ENCODE measurements around the gene POC1B.

The POC1B gene

GRCh38 chr12:89497005-89497404, 28.8 kb downstream of the POC1B start:
- no peaks in the 10 kb centered on the region for H3K36me3 ChIP-seq (ENCODE audit: insufficient read depth)
- H3K9ac ChIP-seq: no peak overlapping the region
- TF ChIP-seq CTCF (conservative IDR thresholded peaks at IDR 0.05; ENCODE audit: low read depth, low read length): no peak

DNA sequence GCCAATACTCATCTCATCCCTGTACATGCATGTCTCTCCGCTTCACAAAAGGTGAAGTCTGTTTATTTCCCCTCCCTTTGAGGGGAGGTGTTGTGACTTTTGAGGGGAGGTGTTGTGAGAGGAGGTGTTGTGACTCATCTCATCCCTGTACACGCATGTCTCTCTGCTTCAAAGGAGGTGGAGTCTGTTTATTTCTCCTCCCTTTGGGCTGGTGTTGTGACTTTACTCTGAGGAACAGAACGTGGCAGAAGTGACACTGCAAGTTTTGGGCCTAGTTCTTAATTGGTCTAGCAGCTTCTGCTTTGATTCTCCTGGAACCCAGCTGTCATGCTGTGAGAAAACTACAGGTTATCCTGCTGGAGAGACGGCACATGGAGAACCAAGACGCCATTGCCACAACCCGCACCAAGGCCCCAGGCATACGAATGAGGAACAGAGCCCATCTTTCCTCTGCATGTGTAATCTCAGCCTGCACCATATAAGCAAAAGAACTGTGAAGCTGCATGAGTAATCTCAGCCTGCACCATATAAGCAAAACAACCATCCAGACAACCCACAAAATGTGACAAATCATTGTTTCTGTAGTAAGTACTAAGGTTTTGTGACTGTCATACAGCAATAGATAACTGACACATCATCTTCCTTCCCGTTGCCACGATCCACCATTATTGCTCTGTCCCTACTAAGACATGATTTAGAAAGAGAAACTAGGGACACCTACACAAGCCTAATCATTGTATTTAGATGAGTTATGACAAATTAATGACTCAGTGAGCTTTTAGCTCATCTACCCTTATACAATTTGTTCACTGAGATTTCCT, 31.2 kb downstream of the POC1B start:
- Histone ChIP-seq H3K27ac (no peak overlapping the region), H3K4me3 (IDR thresholded peaks at IDR 0.05; ENCODE audit: insufficient read depth, low read depth, low read length) (no peak overlapping the region)

More at GRCh38 chr12:89497005-89497404, 28.8 kb downstream of the POC1B start:
- no peaks in the 10 kb centered on the region for H3K4me1 ChIP-seq (ENCODE audit: low read depth, poor library complexity, severe bottlenecking)
- no peaks in the 10 kb centered on the region for H3K27me3 ChIP-seq (ENCODE audit: insufficient read depth, low read depth)
- no peaks in the 10 kb centered on the region for H4K20me1 ChIP-seq (ENCODE audit: insufficient read depth)
- H3K79me2 ChIP-seq (ENCODE audit: insufficient read depth, low read depth): no peaks in the 10 kb centered on the region
- H3K27ac ChIP-seq: no peak overlapping the region
- H3K4me2 ChIP-seq: no peak overlapping the region
- no peak overlapping the region for H3K4me3 ChIP-seq (IDR thresholded peaks at IDR 0.05; ENCODE audit: insufficient read depth, low read depth, low read length)
- no peak overlapping the region for H2AFZ ChIP-seq (ENCODE audit: low read depth)

DNA sequence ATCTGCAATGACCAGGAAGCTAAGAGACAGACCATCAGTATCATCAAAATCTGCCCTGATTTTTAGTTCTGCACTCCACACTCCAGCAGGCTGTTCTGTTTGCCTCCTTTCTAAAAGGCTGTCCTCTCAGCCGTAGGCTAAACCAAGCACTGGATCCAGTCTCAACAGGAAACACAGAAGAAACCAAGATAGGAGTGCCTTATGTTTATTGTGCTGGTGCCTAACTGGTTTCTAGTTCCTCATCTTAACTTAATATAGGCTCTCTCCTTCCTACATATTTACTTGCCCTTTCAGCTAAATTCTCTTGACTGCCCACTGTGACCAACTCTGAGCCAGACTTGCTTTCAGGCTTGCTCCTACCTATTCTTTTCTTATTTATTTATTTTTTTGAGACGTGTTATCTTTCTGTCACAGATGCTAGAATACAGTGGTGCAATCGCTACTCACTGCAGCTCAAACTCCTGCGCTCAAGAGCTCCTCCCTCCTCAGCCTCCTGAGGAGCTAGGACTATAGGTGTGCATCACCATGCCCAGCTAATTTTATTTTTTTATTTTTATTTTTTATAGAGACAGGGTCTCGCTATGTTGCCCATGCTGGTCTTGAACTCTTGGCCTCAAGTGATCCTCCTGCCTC, 32.1 kb downstream of the POC1B start:
- Histone ChIP-seq H3K27me3 (ENCODE audit: insufficient read depth, low read depth) (no peaks in the 10 kb centered on the region), H3K27ac (no peak overlapping the region), H3K79me2 (ENCODE audit: insufficient read depth, low read depth) (no peaks in the 10 kb centered on the region), H3K36me3 (ENCODE audit: insufficient read depth) (no peaks in the 10 kb centered on the region), H3K4me1 (ENCODE audit: low read depth, poor library complexity, severe bottlenecking) (no peaks in the 10 kb centered on the region), H3K4me3 (IDR thresholded peaks at IDR 0.05; ENCODE audit: insufficient read depth, low read depth, low read length) (no peak overlapping the region), H3K9ac (no peak overlapping the region), H4K20me1 (ENCODE audit: insufficient read depth) (no peaks in the 10 kb centered on the region), H2AFZ (ENCODE audit: low read depth) (no peak overlapping the region), H3K4me2 (no peak overlapping the region)
- no peak for TF ChIP-seq CTCF (conservative IDR thresholded peaks at IDR 0.05; ENCODE audit: low read depth, low read length)

More for the DNA sequence above, 31.2 kb downstream of the POC1B start:
- Histone ChIP-seq H3K4me2 (no peak overlapping the region), H2AFZ (ENCODE audit: low read depth) (no peak overlapping the region), H3K36me3 (ENCODE audit: insufficient read depth) (no peaks in the 10 kb centered on the region), H3K9ac (no peak overlapping the region), H4K20me1 (ENCODE audit: insufficient read depth) (no peaks in the 10 kb centered on the region), H3K4me1 (ENCODE audit: low read depth, poor library complexity, severe bottlenecking) (no peaks in the 10 kb centered on the region), H3K27me3 (ENCODE audit: insufficient read depth, low read depth) (no peaks in the 10 kb centered on the region), H3K79me2 (ENCODE audit: insufficient read depth, low read depth) (no peaks in the 10 kb centered on the region)
- no peak for TF ChIP-seq CTCF (conservative IDR thresholded peaks at IDR 0.05; ENCODE audit: low read depth, low read length)

GRCh38 chr12:89492883-89493282, 33.0 kb downstream of the POC1B start:
- Histone ChIP-seq H2AFZ (ENCODE audit: low read depth) (no peak overlapping the region), H3K4me1 (ENCODE audit: low read depth, poor library complexity, severe bottlenecking) (no peaks in the 10 kb centered on the region), H3K27ac (no peak overlapping the region), H3K9ac (no peak overlapping the region), H4K20me1 (ENCODE audit: insufficient read depth) (no peaks in the 10 kb centered on the region), H3K4me3 (IDR thresholded peaks at IDR 0.05; ENCODE audit: insufficient read depth, low read depth, low read length) (no peak overlapping the region), H3K36me3 (ENCODE audit: insufficient read depth) (no peaks in the 10 kb centered on the region), H3K27me3 (ENCODE audit: insufficient read depth, low read depth) (no peaks in the 10 kb centered on the region), H3K79me2 (ENCODE audit: insufficient read depth, low read depth) (no peaks in the 10 kb centered on the region), H3K4me2 (no peak overlapping the region)
- TF ChIP-seq CTCF (conservative IDR thresholded peaks at IDR 0.05; ENCODE audit: low read depth, low read length): no peak
